ENCODE measurements around the gene CFAP61.

DNA sequence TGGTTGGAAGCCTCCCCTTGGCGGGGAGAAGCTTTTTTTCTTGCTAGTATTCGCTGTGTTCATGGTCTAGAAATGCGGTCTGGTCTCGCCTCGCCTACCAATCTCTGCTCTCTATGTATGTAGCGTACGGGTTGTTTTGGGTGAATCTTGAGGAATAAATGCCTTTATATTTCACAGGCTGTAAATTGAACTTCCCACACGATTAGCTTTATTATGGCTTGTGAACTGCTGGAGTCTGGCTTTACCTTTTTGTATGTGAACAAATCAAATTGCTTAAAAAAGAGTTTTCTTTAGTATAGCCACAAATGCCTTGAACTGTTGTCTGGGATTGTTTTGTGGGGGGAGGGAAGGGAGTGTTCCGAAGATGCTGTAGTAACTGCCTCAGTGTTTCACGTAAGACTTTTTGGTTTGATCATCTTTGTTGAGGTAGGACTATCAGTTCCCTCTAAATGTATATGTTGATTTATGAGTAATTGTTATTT, 317.8 kb downstream of the CFAP61 start:
- TF ChIP-seq, protein P1, sequence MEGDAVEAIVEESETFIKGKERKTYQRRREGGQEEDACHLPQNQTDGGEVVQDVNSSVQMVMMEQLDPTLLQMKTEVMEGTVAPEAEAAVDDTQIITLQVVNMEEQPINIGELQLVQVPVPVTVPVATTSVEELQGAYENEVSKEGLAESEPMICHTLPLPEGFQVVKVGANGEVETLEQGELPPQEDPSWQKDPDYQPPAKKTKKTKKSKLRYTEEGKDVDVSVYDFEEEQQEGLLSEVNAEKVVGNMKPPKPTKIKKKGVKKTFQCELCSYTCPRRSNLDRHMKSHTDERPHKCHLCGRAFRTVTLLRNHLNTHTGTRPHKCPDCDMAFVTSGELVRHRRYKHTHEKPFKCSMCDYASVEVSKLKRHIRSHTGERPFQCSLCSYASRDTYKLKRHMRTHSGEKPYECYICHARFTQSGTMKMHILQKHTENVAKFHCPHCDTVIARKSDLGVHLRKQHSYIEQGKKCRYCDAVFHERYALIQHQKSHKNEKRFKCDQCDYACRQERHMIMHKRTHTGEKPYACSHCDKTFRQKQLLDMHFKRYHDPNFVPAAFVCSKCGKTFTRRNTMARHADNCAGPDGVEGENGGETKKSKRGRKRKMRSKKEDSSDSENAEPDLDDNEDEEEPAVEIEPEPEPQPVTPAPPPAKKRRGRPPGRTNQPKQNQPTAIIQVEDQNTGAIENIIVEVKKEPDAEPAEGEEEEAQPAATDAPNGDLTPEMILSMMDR (IDR thresholded peaks at IDR 0.05), result no peak
- no peak for TF ChIP-seq POLR2A (IDR thresholded peaks at IDR 0.05)
- no peak for TF ChIP-seq POLR2AphosphoS5 (IDR thresholded peaks at IDR 0.05)
- TF ChIP-seq EP300 (IDR thresholded peaks at IDR 0.05), result no peak
